K562 (cell line): ENCODE data around the gene KLF17. TPM values are rescaled to one million over a fixed set of nuclear protein-coding genes. Genes with fewer than 3 reads are reported as not detected.
A peak's percentile ranks its signal among the peaks of the same experiment; 100 is the strongest.

Experiments used
- ARID1B ChIP-seq: fragments of 450-650 bp; IDR thresholded peaks from 2 replicates; pipeline ENCODE4 v1.6.1; 2016; ENCODE audit warnings: antibody characterized with exemption, mild to moderate bottlenecking, inconsistent platforms
- CEBPB ChIP-seq: fragments of 450-650 bp; IDR thresholded peaks from 2 replicates; pipeline ENCODE4 v1.6.1; 2016; ENCODE audit warnings: missing genetic modification characterization, missing compliant biosample characterization
- CXXC5 ChIP-seq: fragments of 250-450 bp; sonication (Bioruptor Pico); IDR thresholded peaks from 2 replicates; pipeline ENCODE4 v1.8.0; 2022; ENCODE audit warnings: inconsistent platforms, mild to moderate bottlenecking, moderate library complexity
- DPF2 ChIP-seq: fragments of 450-650 bp; IDR thresholded peaks from 2 replicates; pipeline ENCODE4 v1.6.1; 2016
- ELF1 ChIP-seq: fragments of 200-800 bp; sonication (Bioruptor generic); IDR thresholded peaks from 2 replicates; pipeline ENCODE4 v1.6.1; 2016; ENCODE audit warnings: missing genetic modification characterization, missing compliant biosample characterization
- ERF ChIP-seq: fragments of 450-650 bp; formaldehyde crosslinking; IDR thresholded peaks from 2 replicates; pipeline ENCODE4 v1.4.0; 2020; ENCODE audit warnings: mild to moderate bottlenecking, mixed read lengths
- ETS1 ChIP-seq: conservative IDR thresholded peaks from 2 replicates; pipeline ENCODE4 v1.6.1; 2011; ENCODE audit warnings: low read depth, mild to moderate bottlenecking, low read length; ENCODE audit not compliant: control insufficient read depth
- GTF2F1 ChIP-seq: IDR thresholded peaks from 2 replicates; pipeline ENCODE4 v1.6.1; 2011; ENCODE audit warnings: low read depth, low read length, improper control_type of control experiment
- HDAC3 ChIP-seq: fragments of 450-650 bp; IDR thresholded peaks from 2 replicates; pipeline ENCODE4 v1.6.1; 2018; ENCODE audit warnings: borderline replicate concordance, mild to moderate bottlenecking, moderate library complexity; ENCODE audit not compliant: partially characterized antibody
- KAT8 ChIP-seq: fragments of 450-650 bp; IDR thresholded peaks from 2 replicates; pipeline ENCODE4 v1.6.1; 2016; ENCODE audit warnings: low read depth, mild to moderate bottlenecking
- NUFIP1 ChIP-seq: fragments of 450-650 bp; IDR thresholded peaks from 2 replicates; pipeline ENCODE4 v1.6.1; 2018; ENCODE audit not compliant: partially characterized antibody
- PHF20 ChIP-seq: fragments of 450-650 bp; IDR thresholded peaks from 2 replicates; pipeline ENCODE4 v1.6.1; 2018; ENCODE audit not compliant: partially characterized antibody
- RBBP5 ChIP-seq: fragments of 200-600 bp; sonication (generic); IDR thresholded peaks from 2 replicates; pipeline ENCODE4 v1.6.1; 2012; ENCODE audit warnings: borderline replicate concordance, mild to moderate bottlenecking, low read length, control low read depth, inconsistent platforms; ENCODE audit not compliant: insufficient read depth, poor library complexity, severe bottlenecking
- RBM14 ChIP-seq: fragments of 200-400 bp; formaldehyde crosslinking; IDR thresholded peaks from 2 replicates; pipeline ENCODE4 v1.6.1; 2018; ENCODE audit warnings: low read depth, mild to moderate bottlenecking, low read length, moderate library complexity, borderline replicate concordance; ENCODE audit not compliant: insufficient read depth
- SETDB1 ChIP-seq: IDR thresholded peaks from one replicate; pipeline ENCODE4 v1.6.1; 2012; ENCODE audit warnings: low read length, control low read depth, inconsistent platforms
- THRB ChIP-seq: fragments of 450-650 bp; formaldehyde crosslinking; conservative IDR thresholded peaks from 2 replicates; pipeline ENCODE4 v1.4.0; 2022; ENCODE audit warnings: mild to moderate bottlenecking, missing genetic modification characterization
- YY1 ChIP-seq, 3 experiments: IDR thresholded peaks; 2 replicates each; pipeline ENCODE4 v1.6.1; 2011; ENCODE audit warnings: low read length in 2 of 3, mild to moderate bottlenecking in 2 of 3, moderate library complexity in 2 of 3, borderline replicate concordance in 1 of 3, control low read depth in 1 of 3, low read depth in 1 of 3; ENCODE audit not compliant: insufficient read depth in 3 of 3, insufficient replicate concordance in 2 of 3, control insufficient read depth in 1 of 3, insufficient read length in 1 of 3; ENCODE audit errors: extremely low read depth in 1 of 3
- ZNF217 ChIP-seq: sonication (generic); formaldehyde crosslinking; IDR thresholded peaks from 2 replicates; pipeline ENCODE4 v1.8.0; 2022; ENCODE audit warnings: mild to moderate bottlenecking, missing genetic modification reagents
- ZNF3 ChIP-seq: fragments of 250-450 bp; sonication (Bioruptor Pico); IDR thresholded peaks from 2 replicates; pipeline ENCODE4 v1.5.0; 2021; ENCODE audit warnings: mild to moderate bottlenecking, moderate library complexity
- ZNF324 ChIP-seq: fragments of 250-450 bp; sonication (Bioruptor Pico); IDR thresholded peaks from 2 replicates; pipeline ENCODE4 v1.4.0; 2020; ENCODE audit warnings: mild to moderate bottlenecking
- ZNF398 ChIP-seq: fragments of 250-450 bp; sonication (Bioruptor Pico); IDR thresholded peaks from 2 replicates; pipeline ENCODE4 v1.8.0; 2021; ENCODE audit warnings: moderate library complexity, mild to moderate bottlenecking, inconsistent platforms
- ZNF699 ChIP-seq: fragments of 250-450 bp; sonication (Bioruptor Pico); IDR thresholded peaks from 2 replicates; pipeline ENCODE4 v1.8.0; 2021; ENCODE audit warnings: mild to moderate bottlenecking, moderate library complexity; ENCODE audit not compliant: insufficient replicate concordance
- ZNF707 ChIP-seq: fragments of 250-450 bp; sonication (Bioruptor Pico); conservative IDR thresholded peaks from 2 replicates; pipeline ENCODE4 v1.8.0; 2022; ENCODE audit warnings: inconsistent platforms, mild to moderate bottlenecking, moderate library complexity
- ZNF79 ChIP-seq: fragments of 250-450 bp; sonication (Bioruptor Pico); IDR thresholded peaks from 2 replicates; pipeline ENCODE4 v1.4.0; 2020; ENCODE audit warnings: low read depth, mild to moderate bottlenecking, moderate library complexity
- polyA plus RNA-seq, 8 experiments: library from polyadenylated mRNA; depleted of rRNA in 4 of 8; stranded (reverse) in 5 of 8; unstranded in 3 of 8; fragments of >200 nt; fragmentation: Nextera tagmentation in 2 of 8; fragmentation: Illumina TruSeq in 1 of 8; extraction: Ambion mirVana in 2 of 8; extraction: Trizol in 1 of 8; gene quantifications; 2 replicates each; pipeline versions ENCODE4 v1.2.1 to v1.2.3, GENCODE V29; 2011 to 2014; ENCODE audit warnings: inconsistent platforms in 1 of 8, missing spikeins in 1 of 8
- total RNA-seq, 7 experiments: library from RNA; depleted of rRNA in 6 of 7; stranded (reverse); fragments of >200 nt in 6 of 7; fragmentation: Illumina TruSeq in 2 of 7; extraction: Trizol in 2 of 7; gene quantifications; 2 replicates each; pipeline versions ENCODE4 v1.2.1 to v1.2.3, GENCODE V29; 2011 to 2021; ENCODE audit warnings: low replicate concordance in 1 of 7

KLF17 gene
- total and polyA plus RNA-seq, 9 of the 15 experiments (the other 6 are each of a cell fraction or from before 2014, with no cell fraction given), result 0.01 to 0.24 (median 0.13) TPM; not detected in 6

- TF ChIP-seq CXXC5 (CRISPR knock-in tag) (no peak), ARID1B (peak; percentile 72), RBBP5 (no peak), YY1 (IDR thresholded peaks at IDR 0.05; ENCODE audit: borderline replicate concordance in 1 of 3, control insufficient read depth in 1 of 3, extremely low read depth in 1 of 3, insufficient read depth in 3 of 3, insufficient read length in 1 of 3, insufficient replicate concordance in 2 of 3, low read depth in 1 of 3, low read length in 2 of 3) (no peak), SETDB1 (no peak), NUFIP1 (no peak), ZNF398 (CRISPR knock-in tag) (no peak), GTF2F1 (no peak), ZNF699 (no peak), ZNF3 (CRISPR knock-in tag) (no peak), PHF20 (no peak), RBM14 (no peak), ETS1 (no peak), ERF (no peak), ELF1 (tag) (no peak), HDAC3 (no peak), ZNF217 (CRISPR knock-in tag) (no peak), ZNF79 (no peak), DPF2 (0 out of 2 replicates have a peak, but pooled peaks have one; percentile 17), CEBPB (tag) (no peak), ZNF707 (no peak), KAT8 (no peak), ZNF324 (no peak), THRB (0 out of 2 replicates have a peak, but pooled peaks have one; percentile 6)
Measured at GRCh38 chr1:44134071-44134920, 15.7 kb downstream of the KLF17 start (continued).
